A673 (cell line): Measurements from ENCODE around the gene SDK1. TPM values are rescaled to one million over a fixed set of nuclear protein-coding genes. Genes with fewer than 3 reads are reported as not detected.

Experiments used
- BruUV-seq: library from RNA; stranded (reverse); fragments of 400-500 nt; replicated peaks from 2 replicates; lab custom pipeline; 2021; lab: Mats Ljungman, UMichigan
- CTCF ChIA-PET: fragments of 300-600 bp; sonication (Branson Sonifier 250); formaldehyde crosslinking; loops from one replicate; lab custom pipeline; 2022; ENCODE audit warnings: antibody characterized with exemption; lab: Charles Lee
- POLR2A ChIA-PET: fragments of 300-600 bp; sonication (Branson Sonifier 250); formaldehyde crosslinking; loops from one replicate; lab custom pipeline; 2022; ENCODE audit warnings: antibody characterized with exemption; ENCODE audit not compliant: low non-redundant PET; lab: Charles Lee
- DNase-seq: peaks from one replicate; pipeline ENCODE4 v3.0.0-alpha.2; 2015; ENCODE audit warnings: low spot score
- H3K27ac ChIP-seq: fragments of 200-600 bp; sonication (generic); 2 replicates; pipeline ENCODE4 v1.5.1; 2016; ENCODE audit warnings: mixed run types, low read depth, mild to moderate bottlenecking, mixed read lengths, antibody characterized with exemption, low read length; ENCODE audit not compliant: poor library complexity, severe bottlenecking
- H3K27me3 ChIP-seq: fragments of 200-600 bp; sonication (generic); replicated peaks from 2 replicates; pipeline ENCODE4 v1.6.1; 2017; ENCODE audit warnings: mixed run types, low read depth, mild to moderate bottlenecking, mixed read lengths, antibody characterized with exemption, low read length; ENCODE audit not compliant: insufficient read depth, poor library complexity
- H3K36me3 ChIP-seq: fragments of 200-600 bp; sonication (generic); 2 replicates; pipeline ENCODE4 v1.6.1; 2016; ENCODE audit warnings: mixed run types, mild to moderate bottlenecking, mixed read lengths, antibody characterized with exemption, low read length; ENCODE audit not compliant: insufficient read depth, poor library complexity, severe bottlenecking
- H3K4me1 ChIP-seq: fragments of 200-600 bp; sonication (generic); 2 replicates; pipeline ENCODE4 v1.6.1; 2017; ENCODE audit warnings: mixed run types, mild to moderate bottlenecking, mixed read lengths, antibody characterized with exemption, low read length; ENCODE audit not compliant: insufficient read depth, poor library complexity, severe bottlenecking
- H3K4me3 ChIP-seq: fragments of 200-600 bp; sonication (generic); 2 replicates; pipeline ENCODE4 v1.5.1; 2016; ENCODE audit warnings: low read depth, mixed run types, mild to moderate bottlenecking, mixed read lengths, low read length; ENCODE audit not compliant: poor library complexity, severe bottlenecking
- H3K9me3 ChIP-seq: fragments of 200-600 bp; sonication (generic); 2 replicates; pipeline ENCODE4 v1.6.1; 2016; ENCODE audit warnings: mixed run types, low read depth, mild to moderate bottlenecking, mixed read lengths, antibody characterized with exemption, low read length; ENCODE audit not compliant: poor library complexity, severe bottlenecking
- EZH2 ChIP-seq: fragments of 200-600 bp; sonication (generic); IDR thresholded peaks from 2 replicates; pipeline ENCODE4 v1.6.1; 2017; ENCODE audit warnings: borderline replicate concordance, low read depth, mild to moderate bottlenecking, mixed read lengths, antibody characterized with exemption, low read length; ENCODE audit not compliant: poor library complexity, severe bottlenecking
- intact Hi-C: fragments of 100-400 bp; cut with micrococcal nuclease; formaldehyde crosslinking; loops from one replicate; pipeline ENCODE4 v1.10.0; 2022; ENCODE audit not compliant: unreplicated experiment
- total RNA-seq: library from RNA; stranded (reverse); gene quantifications from 2 replicates; pipeline ENCODE4 v1.2.3, GENCODE V29; 2021
- TF ChIP-seq, protein P1 (sequence below): fragments of 300-800, 200-600 bp; sonication (generic); conservative IDR thresholded peaks from 2 replicates; pipeline ENCODE4 v1.5.1; 2017; ENCODE audit warnings: low read depth, mild to moderate bottlenecking, antibody characterized with exemption, low read length, moderate library complexity, mixed read lengths

Gene SDK1
- total RNA-seq, 1 experiment from 2014 or later, result 14.7 TPM

DNA sequence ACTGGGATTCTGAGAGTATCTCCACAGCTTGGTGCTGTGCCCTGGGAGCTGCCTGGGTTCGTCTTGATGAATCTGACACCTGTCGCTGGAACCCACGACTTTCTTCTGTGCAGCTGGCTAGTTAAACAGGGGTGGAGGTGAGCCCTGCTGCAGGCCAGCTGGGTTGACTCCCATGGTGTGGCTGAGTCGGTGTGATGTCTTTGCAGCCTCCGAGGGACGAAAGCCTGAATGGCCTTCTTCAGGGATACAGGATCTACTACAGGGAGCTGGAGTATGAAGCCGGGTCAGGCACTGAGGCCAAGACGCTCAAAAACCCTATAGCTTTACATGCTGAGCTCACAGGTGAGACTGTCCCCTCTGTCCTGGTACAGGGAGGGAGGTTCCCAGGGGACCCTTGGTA is 873.0 kb downstream of the SDK1 start:
- Histone ChIP-seq H3K36me3 (no peaks in the 10 kb centered on the region), H3K27me3 (no peaks in the 10 kb centered on the region), H3K9me3 (no peaks in the 10 kb centered on the region), H3K4me1 (no peaks in the 10 kb centered on the region), H3K27ac (no peak overlapping the region), H3K4me3 (no peak overlapping the region)
- ChIA-PET CTCF (no interaction called here), POLR2A (no interaction called here)
- BruUV-seq, result no TSS peak
- intact Hi-C loops, result no loop called here
- no peak for DNase-seq
- TF ChIP-seq, protein P1, sequence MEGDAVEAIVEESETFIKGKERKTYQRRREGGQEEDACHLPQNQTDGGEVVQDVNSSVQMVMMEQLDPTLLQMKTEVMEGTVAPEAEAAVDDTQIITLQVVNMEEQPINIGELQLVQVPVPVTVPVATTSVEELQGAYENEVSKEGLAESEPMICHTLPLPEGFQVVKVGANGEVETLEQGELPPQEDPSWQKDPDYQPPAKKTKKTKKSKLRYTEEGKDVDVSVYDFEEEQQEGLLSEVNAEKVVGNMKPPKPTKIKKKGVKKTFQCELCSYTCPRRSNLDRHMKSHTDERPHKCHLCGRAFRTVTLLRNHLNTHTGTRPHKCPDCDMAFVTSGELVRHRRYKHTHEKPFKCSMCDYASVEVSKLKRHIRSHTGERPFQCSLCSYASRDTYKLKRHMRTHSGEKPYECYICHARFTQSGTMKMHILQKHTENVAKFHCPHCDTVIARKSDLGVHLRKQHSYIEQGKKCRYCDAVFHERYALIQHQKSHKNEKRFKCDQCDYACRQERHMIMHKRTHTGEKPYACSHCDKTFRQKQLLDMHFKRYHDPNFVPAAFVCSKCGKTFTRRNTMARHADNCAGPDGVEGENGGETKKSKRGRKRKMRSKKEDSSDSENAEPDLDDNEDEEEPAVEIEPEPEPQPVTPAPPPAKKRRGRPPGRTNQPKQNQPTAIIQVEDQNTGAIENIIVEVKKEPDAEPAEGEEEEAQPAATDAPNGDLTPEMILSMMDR, result no peak

DNA sequence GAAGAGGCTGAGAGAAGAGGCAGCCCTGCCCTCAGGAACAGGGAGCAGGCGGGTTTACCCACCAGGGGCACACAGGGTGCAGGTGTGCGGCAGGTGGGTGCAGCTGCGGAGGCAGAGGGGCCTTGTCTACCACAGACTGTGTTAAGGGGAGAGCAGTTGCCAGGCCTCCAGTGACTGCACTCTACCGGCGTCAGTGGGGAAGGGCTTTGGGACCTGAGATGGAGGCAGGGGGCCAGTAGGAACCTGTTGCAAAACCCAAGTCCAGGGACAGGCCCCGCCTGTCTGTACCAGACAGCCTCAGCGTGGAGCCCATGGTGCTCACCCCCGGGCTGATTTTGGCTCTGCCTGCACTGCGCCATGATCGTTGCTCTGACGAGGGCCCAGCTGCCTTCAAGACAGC is 873.4 kb downstream of the SDK1 start:
- BruUV-seq, result no TSS peak
- intact Hi-C loops, result no loop called here
- no peak for TF ChIP-seq EZH2
- TF ChIP-seq, protein P1, result no peak
- POLR2A ChIA-PET, result no interaction called here
- Histone ChIP-seq H3K9me3 (no peaks in the 10 kb centered on the region), H3K4me3 (no peak overlapping the region), H3K36me3 (no peaks in the 10 kb centered on the region), H3K27me3 (no peaks in the 10 kb centered on the region), H3K4me1 (no peaks in the 10 kb centered on the region), H3K27ac (no peak overlapping the region)
- no peak for DNase-seq
- CTCF ChIA-PET, result no interaction called here

DNA sequence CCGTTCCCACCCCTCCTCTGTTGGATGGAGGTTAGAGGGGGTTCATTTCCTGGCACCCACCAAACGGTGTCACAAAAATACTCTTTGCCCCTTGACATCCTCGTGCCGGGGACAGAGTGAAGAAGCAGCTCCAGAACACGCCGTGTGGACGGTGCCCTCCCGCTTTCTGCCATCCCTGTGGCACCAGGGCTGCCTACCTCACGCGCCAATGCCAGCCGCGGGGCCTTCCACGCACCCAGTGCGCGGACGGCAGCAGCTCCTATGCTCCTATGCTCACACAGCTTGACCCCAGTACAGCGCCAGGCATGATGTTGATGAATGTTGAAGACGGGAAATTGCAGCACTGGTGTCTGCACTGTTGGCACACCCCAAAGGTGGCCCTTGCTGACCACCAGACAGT is 873.8 kb downstream of the SDK1 start:
- TF ChIP-seq, protein P1, result no peak
- TF ChIP-seq EZH2, result no peak
- no peaks in the 10 kb centered on the region for H3K27me3 ChIP-seq
- no peaks in the 10 kb centered on the region for H3K4me1 ChIP-seq
- POLR2A ChIA-PET, result no interaction called here
- no peak overlapping the region for H3K27ac ChIP-seq
- no TSS peak for BruUV-seq
- no peaks in the 10 kb centered on the region for H3K36me3 ChIP-seq
- DNase-seq, result no peak
- intact Hi-C loops, result no loop called here
- CTCF ChIA-PET, result no interaction called here
- no peak overlapping the region for H3K4me3 ChIP-seq
- no peaks in the 10 kb centered on the region for H3K9me3 ChIP-seq
